ENCODE data around the gene KCNQ1.

Gene KCNQ1

GRCh38 chr11:2567026-2567671 is 122.3 kb downstream of the KCNQ1 start:
- no peak for TF ChIP-seq CTCF (IDR thresholded peaks at IDR 0.05; ENCODE audit: low read depth, low read length, missing control alignments)
- H3K4me3 ChIP-seq (ENCODE audit: low read depth, low read length): no peak overlapping the region
- in situ Hi-C loops (cut with HindIII; ENCODE audit: low sequenced_read_pairs): no loop called here
- DNase-seq (ENCODE audit: low read depth): no peak

GRCh38 chr11:2569321-2569721 is 124.5 kb downstream of the KCNQ1 start:
- no peak for DNase-seq (ENCODE audit: low read depth)
- in situ Hi-C loops (cut with HindIII; ENCODE audit: low sequenced_read_pairs): no loop called here
- TF ChIP-seq CTCF (IDR thresholded peaks at IDR 0.05; ENCODE audit: low read depth, low read length, missing control alignments): no peak
- H3K4me3 ChIP-seq (ENCODE audit: low read depth, low read length): no peak overlapping the region

GRCh38 chr11:2569731-2570210 is 125.0 kb downstream of the KCNQ1 start:
- H3K4me3 ChIP-seq (ENCODE audit: low read depth, low read length): no peak overlapping the region
- no peak for DNase-seq (ENCODE audit: low read depth)
- TF ChIP-seq CTCF (IDR thresholded peaks at IDR 0.05; ENCODE audit: low read depth, low read length, missing control alignments): no peak
- in situ Hi-C loops (cut with HindIII; ENCODE audit: low sequenced_read_pairs): loop anchor here (5.0 kb wide), 1 partner anchor 98 kb away; no protein-coding TSS in a partner anchor

GRCh38 chr11:2570211-2570811 is 125.5 kb downstream of the KCNQ1 start:
- no peak for TF ChIP-seq CTCF (IDR thresholded peaks at IDR 0.05; ENCODE audit: low read depth, low read length, missing control alignments)
- in situ Hi-C loops (cut with HindIII; ENCODE audit: low sequenced_read_pairs): loop anchor here (5.0 kb wide), 1 partner anchor 97 kb away; no protein-coding TSS in a partner anchor
- DNase-seq (ENCODE audit: low read depth): no peak
- no peak overlapping the region for H3K4me3 ChIP-seq (ENCODE audit: low read depth, low read length)

- H3K4me3 ChIP-seq (ENCODE audit: low read depth, low read length): no peak overlapping the region
- TF ChIP-seq CTCF (IDR thresholded peaks at IDR 0.05; ENCODE audit: low read depth, low read length, missing control alignments): no peak
- in situ Hi-C loops (cut with HindIII; ENCODE audit: low sequenced_read_pairs): loop anchor here (5.0 kb wide), 1 partner anchor 96 kb away; no protein-coding TSS in a partner anchor
- DNase-seq (ENCODE audit: low read depth): no peak
These were observed 126.2 kb downstream of the KCNQ1 start for GRCh38 chr11:2570841-2571597.

- in situ Hi-C loops (cut with HindIII; ENCODE audit: low sequenced_read_pairs): loop anchor here (5.0 kb wide), 1 partner anchor 96 kb away; no protein-coding TSS in a partner anchor
- no peak for TF ChIP-seq CTCF (IDR thresholded peaks at IDR 0.05; ENCODE audit: low read depth, low read length, missing control alignments)
- no peak overlapping the region for H3K4me3 ChIP-seq (ENCODE audit: low read depth, low read length)
- no peak for DNase-seq (ENCODE audit: low read depth)
These were observed 126.9 kb downstream of the KCNQ1 start for GRCh38 chr11:2571598-2572281.

Data from astrocyte of the cerebellum (primary cell).